Measurements from ENCODE around the gene TMEM117.

The TMEM117 gene

DNA sequence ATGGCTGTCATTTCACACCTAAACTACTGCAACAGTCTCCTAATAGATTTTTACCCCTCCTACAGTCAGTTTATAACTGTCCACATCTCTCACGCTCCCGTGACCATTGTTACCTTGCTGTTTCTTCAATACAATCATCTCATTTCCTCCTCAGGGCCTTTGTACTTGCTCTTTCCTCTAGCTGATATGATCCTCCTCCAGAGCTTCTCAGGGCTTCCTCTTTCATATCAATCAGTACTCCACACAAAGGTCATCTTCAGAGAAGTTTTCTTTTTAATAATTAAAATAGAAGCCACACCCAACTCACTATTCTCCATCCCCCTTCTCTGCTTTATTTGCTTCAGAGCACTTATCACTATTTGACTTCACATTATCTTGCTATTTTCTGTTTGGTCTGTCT lies 532.0 kb downstream of the TMEM117 start:
- Histone ChIP-seq H3K4me1 (ENCODE audit: control insufficient read depth in 1 of 2, insufficient read depth in 1 of 2, low read depth in 1 of 2, low read length in 1 of 2) (no peaks in the 10 kb centered on the region), H3K27me3 (no peaks in the 10 kb centered on the region), H3K36me3 (no peaks in the 10 kb centered on the region), H3K4me3 (ENCODE audit: low read depth in 1 of 2, low read length in 1 of 2) (no peak overlapping the region), H3K27ac (no peak overlapping the region), H3K9me3 (no peaks in the 10 kb centered on the region)
- TF ChIP-seq, protein P1, sequence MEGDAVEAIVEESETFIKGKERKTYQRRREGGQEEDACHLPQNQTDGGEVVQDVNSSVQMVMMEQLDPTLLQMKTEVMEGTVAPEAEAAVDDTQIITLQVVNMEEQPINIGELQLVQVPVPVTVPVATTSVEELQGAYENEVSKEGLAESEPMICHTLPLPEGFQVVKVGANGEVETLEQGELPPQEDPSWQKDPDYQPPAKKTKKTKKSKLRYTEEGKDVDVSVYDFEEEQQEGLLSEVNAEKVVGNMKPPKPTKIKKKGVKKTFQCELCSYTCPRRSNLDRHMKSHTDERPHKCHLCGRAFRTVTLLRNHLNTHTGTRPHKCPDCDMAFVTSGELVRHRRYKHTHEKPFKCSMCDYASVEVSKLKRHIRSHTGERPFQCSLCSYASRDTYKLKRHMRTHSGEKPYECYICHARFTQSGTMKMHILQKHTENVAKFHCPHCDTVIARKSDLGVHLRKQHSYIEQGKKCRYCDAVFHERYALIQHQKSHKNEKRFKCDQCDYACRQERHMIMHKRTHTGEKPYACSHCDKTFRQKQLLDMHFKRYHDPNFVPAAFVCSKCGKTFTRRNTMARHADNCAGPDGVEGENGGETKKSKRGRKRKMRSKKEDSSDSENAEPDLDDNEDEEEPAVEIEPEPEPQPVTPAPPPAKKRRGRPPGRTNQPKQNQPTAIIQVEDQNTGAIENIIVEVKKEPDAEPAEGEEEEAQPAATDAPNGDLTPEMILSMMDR (IDR thresholded peaks at IDR 0.05), result no peak

DNA sequence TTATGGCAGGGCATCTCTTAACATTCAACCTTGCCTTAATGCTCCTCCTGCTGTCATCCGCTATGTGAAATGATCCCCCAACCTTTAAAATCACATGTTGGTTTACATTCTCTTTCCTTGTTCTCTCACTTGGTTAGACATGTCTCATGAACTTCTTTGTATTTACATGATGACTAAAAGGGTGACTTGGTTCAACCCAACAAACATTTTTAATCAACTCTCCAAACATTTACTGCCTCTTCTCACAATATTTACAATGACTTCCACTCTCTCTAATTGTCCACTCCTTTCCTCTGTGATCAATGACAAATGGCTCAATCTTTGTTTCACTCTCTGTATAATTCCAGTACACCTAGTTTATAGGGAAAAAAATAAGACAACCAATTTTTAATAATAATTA lies 534.1 kb downstream of the TMEM117 start:
- Histone ChIP-seq H3K4me1 (ENCODE audit: control insufficient read depth in 1 of 2, insufficient read depth in 1 of 2, low read depth in 1 of 2, low read length in 1 of 2) (no peaks in the 10 kb centered on the region), H3K36me3 (no peaks in the 10 kb centered on the region), H3K4me3 (ENCODE audit: low read depth in 1 of 2, low read length in 1 of 2) (no peak overlapping the region), H3K9me3 (no peaks in the 10 kb centered on the region), H3K27ac (no peak overlapping the region), H3K27me3 (no peaks in the 10 kb centered on the region)
- TF ChIP-seq, protein P1 (IDR thresholded peaks at IDR 0.05), result no peak

DNA sequence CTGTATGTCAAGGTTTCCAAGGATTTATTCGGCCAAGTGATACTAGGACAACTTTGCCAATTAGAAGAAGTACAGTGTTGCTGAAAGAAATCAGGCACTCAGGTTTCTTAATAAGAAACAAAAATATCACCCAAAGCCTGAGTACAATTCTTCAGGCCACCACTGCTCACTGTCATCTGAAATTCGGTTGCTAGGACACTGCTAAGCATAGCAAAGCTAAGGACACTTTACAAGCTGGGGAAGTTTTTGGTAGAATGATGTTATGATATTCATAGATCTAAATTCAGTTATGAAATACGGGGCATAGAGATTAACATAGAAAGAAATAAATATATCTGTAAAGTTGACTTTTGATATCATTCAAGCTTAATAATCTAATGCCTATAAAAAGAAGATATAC lies 535.1 kb downstream of the TMEM117 start:
- TF ChIP-seq, protein P1 (IDR thresholded peaks at IDR 0.05), result no peak
- Histone ChIP-seq H3K9me3 (no peaks in the 10 kb centered on the region), H3K4me1 (ENCODE audit: control insufficient read depth in 1 of 2, insufficient read depth in 1 of 2, low read depth in 1 of 2, low read length in 1 of 2) (no peaks in the 10 kb centered on the region), H3K4me3 (ENCODE audit: low read depth in 1 of 2, low read length in 1 of 2) (no peak overlapping the region), H3K27me3 (no peaks in the 10 kb centered on the region), H3K27ac (no peak overlapping the region), H3K36me3 (no peaks in the 10 kb centered on the region)

- no peaks in the 10 kb centered on the region for H3K4me1 ChIP-seq (ENCODE audit: control insufficient read depth in 1 of 2, insufficient read depth in 1 of 2, low read depth in 1 of 2, low read length in 1 of 2)
Measured at GRCh38 chr12:44372259-44372658, 536.4 kb downstream of the TMEM117 start.

GRCh38 chr12:44375694-44376093 lies 539.8 kb downstream of the TMEM117 start:
- H3K4me3 ChIP-seq (ENCODE audit: low read depth in 1 of 2, low read length in 1 of 2), result no peak overlapping the region
- no peaks in the 10 kb centered on the region for H3K4me1 ChIP-seq (ENCODE audit: control insufficient read depth in 1 of 2, insufficient read depth in 1 of 2, low read depth in 1 of 2, low read length in 1 of 2)
- no peak overlapping the region for H3K27ac ChIP-seq
- H3K36me3 ChIP-seq, result no peaks in the 10 kb centered on the region
- no peaks in the 10 kb centered on the region for H3K27me3 ChIP-seq
- H3K9me3 ChIP-seq, result no peaks in the 10 kb centered on the region
- TF ChIP-seq, protein P1 (IDR thresholded peaks at IDR 0.05), result no peak

More at GRCh38 chr12:44372259-44372658, 536.4 kb downstream of the TMEM117 start:
- Histone ChIP-seq H3K4me3 (ENCODE audit: low read depth in 1 of 2, low read length in 1 of 2) (no peak overlapping the region), H3K27ac (no peak overlapping the region), H3K27me3 (no peaks in the 10 kb centered on the region), H3K9me3 (no peaks in the 10 kb centered on the region), H3K36me3 (no peaks in the 10 kb centered on the region)
- TF ChIP-seq, protein P1 (IDR thresholded peaks at IDR 0.05), result no peak
